ENCODE measurements around the gene DRC3.

The DRC3 gene

DNA sequence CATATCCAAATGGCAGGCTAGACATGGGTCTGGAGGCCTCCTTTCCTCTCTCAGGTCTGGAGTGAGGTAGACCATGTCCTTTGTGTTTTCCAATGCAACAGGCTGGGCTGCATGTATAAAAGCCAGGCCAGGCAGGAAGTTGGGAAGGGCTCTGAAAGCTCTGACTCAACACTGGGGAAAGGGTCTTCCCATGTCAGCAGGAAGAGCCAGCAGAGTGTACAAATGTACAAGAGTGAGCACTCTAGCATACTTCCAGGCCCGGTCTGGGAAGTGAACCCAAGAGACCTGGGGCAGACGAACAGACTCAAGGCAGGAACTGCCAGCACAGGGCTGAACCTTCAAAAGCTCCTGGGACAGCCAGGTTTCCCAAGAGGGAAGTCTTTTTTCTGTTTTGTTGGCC is 59.3 kb downstream of the DRC3 start:
- DNase-seq (ENCODE audit: extremely low read depth, low read depth): no peak
- TF ChIP-seq, protein P1, sequence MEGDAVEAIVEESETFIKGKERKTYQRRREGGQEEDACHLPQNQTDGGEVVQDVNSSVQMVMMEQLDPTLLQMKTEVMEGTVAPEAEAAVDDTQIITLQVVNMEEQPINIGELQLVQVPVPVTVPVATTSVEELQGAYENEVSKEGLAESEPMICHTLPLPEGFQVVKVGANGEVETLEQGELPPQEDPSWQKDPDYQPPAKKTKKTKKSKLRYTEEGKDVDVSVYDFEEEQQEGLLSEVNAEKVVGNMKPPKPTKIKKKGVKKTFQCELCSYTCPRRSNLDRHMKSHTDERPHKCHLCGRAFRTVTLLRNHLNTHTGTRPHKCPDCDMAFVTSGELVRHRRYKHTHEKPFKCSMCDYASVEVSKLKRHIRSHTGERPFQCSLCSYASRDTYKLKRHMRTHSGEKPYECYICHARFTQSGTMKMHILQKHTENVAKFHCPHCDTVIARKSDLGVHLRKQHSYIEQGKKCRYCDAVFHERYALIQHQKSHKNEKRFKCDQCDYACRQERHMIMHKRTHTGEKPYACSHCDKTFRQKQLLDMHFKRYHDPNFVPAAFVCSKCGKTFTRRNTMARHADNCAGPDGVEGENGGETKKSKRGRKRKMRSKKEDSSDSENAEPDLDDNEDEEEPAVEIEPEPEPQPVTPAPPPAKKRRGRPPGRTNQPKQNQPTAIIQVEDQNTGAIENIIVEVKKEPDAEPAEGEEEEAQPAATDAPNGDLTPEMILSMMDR (IDR thresholded peaks at IDR 0.05; ENCODE audit: low read depth, low read length, missing control alignments): no peak
- H3K4me3 ChIP-seq (replicated peaks; ENCODE audit: low read depth, low read length): no peak overlapping the region

DNA sequence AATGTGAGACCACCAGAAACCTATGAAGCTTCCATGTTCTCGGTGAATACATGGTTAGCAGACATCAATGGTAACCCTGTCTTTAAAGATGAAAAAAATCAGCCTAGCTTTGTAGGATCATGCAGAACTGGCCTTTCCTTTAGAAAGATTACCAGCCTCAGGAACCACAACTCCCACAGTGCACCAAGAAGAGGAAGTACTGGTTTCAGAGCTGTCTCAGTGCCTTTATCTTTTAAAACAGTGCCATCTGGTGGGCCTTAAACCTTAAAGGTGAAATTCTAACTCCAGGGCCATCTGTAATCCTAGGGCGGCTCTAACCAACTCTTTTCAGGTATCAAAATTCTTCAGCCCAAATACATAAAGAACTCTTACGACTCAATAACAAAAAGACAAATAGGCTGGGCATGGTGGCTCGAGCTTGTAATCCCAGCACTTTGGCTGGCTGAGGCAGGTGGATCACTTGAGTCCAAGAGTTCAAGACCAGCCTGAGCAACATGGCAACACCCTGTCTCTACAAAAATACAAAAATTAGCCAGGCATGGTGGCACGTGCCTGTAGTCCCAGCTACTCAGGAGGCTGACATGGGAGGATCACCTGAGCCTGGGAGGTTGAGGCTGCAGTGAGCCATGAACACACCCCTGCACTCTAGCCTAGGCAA is 60.9 kb downstream of the DRC3 start:
- H3K4me3 ChIP-seq (replicated peaks; ENCODE audit: low read depth, low read length): no peak overlapping the region

DNA sequence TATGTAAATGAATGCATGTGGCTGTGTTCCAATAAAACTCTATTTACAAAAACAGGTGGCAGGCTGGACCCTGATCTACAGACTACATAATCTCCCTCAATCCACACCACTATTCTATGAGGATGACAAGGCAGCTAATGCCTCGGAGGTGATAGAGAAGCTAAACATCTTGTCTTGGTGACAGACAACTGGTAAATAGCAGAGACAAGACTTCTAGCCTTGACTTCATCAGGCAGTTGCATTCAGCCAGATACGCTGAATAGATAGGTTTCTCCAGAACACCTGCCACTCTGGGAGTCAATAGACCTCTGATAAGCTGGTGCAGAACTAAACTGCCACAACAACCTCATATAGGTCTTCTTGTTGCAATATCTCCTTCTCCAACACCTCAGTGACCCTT is 63.0 kb downstream of the DRC3 start:
- no peak overlapping the region for H3K4me3 ChIP-seq (replicated peaks; ENCODE audit: low read depth, low read length)
- no peak for DNase-seq (ENCODE audit: extremely low read depth, low read depth)
- TF ChIP-seq, protein P1 (IDR thresholded peaks at IDR 0.05; ENCODE audit: low read depth, low read length, missing control alignments): no peak

More for the DNA sequence above, 60.9 kb downstream of the DRC3 start:
- TF ChIP-seq, protein P1 (IDR thresholded peaks at IDR 0.05; ENCODE audit: low read depth, low read length, missing control alignments): peak; percentile 48
- peak; percentile 72 for DNase-seq (ENCODE audit: extremely low read depth, low read depth)

DNA sequence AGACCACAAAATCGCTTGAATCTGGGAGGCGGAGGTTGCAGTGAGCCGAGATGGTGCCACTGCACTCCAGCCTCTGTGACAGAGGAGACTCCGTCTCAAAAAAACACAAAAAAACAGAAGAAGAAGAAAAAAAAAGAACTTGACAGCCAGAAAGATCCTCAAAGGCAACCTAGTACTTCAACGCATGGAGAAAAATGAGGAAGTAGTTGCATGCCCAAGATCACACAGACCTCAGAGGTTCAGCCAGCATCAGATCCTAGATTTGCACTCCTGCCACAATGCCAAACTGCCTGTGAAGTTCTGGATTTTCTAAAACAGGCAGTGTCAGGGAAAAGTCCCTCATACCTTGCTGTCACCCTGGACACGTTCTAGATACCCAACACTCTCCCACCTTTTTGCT is 64.8 kb downstream of the DRC3 start:
- DNase-seq (ENCODE audit: extremely low read depth, low read depth): no peak
- TF ChIP-seq, protein P1 (IDR thresholded peaks at IDR 0.05; ENCODE audit: low read depth, low read length, missing control alignments): no peak
- no peak overlapping the region; the same call in 1 of the 2 replicates for H3K4me3 ChIP-seq (replicated peaks; ENCODE audit: low read depth, low read length)

DNA sequence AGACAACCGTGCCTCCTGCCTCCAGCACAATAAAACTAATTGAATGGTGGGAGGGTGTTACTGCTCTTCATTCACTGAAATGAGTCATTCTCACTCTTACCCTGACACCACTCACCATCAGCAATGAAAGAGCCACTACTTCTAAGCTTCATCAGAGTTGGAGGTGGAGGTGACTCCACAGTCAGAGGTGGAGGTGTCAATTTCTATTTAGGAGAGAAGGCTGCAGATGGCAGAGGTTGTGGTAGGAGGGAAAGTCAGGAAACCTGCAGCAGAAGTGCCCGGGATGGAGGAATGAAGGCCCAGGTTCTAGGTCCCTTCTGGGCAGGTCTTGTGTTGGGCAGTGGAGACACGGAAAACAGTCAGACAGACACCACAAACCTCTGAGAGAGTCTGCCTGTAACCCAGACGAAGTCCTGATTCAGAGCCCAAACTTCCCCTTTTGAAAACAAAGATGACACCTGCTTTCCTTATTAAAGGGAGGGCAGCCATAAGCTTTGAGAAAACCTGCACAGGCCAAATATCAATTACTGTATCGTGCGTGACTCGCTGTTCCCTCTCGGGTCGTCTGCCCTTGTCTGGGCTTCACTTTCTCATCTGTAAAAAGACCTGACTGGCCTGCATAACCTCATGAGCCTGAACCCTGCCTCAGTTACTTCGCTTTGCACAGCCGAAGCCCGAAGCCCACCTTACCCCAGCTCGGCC is 65.6 kb downstream of the DRC3 start:
- TF ChIP-seq, protein P1 (IDR thresholded peaks at IDR 0.05; ENCODE audit: low read depth, low read length, missing control alignments): no peak
- DNase-seq (ENCODE audit: extremely low read depth, low read depth): no peak
- H3K4me3 ChIP-seq (replicated peaks; ENCODE audit: low read depth, low read length): peak overlapping the region; percentile 83

DNA sequence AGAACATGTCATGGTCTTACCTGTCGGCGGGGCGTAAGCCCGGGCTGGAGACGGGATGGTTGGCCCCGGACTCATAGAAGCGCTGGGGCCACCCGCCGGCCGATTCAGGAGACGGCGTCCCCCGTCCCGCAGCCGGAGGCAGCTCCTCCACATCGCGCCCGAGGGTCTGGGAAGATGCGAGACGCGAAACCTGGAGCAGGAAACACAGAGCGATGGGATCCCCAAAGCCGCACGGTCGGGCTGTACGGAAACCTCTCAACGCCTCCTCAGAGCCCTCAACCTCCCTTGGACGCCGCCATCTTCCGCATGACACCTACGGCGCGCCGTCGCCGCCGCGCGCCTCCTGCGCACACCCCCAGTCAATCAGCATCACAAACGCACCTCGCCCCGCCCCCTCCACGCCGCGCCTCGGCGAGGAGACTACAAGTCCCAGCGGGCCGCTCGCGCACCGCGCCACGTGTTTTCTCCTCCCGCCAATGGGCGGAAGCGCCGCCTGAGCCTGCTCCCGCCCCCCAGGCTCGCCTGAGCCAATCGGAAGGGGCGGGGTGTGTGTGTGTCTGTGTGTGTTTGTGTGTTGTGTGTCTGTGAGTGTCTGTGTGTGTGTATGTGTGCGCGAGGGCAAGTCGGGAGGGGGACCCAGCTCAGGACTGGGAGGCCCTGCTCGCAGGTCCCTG is 66.3 kb downstream of the DRC3 start, which contains the start of the genes ATPAF2 and GID4:
Gene ATPAF2, minus strand, starts transcription at position 308 of the 674 bp plus-strand sequence. Its CDS starts 155 bp downstream, at position 153.
Gene GID4, plus strand, starts transcription at position 548 of the 674 bp plus-strand sequence. Its CDS starts 57 bp downstream, at position 605.
- TF ChIP-seq, protein P1 (IDR thresholded peaks at IDR 0.05; ENCODE audit: low read depth, low read length, missing control alignments): no peak
- H3K4me3 ChIP-seq (replicated peaks; ENCODE audit: low read depth, low read length): peak within 1 kb of the TSS; percentile 83
- peak; percentile 91 for DNase-seq (ENCODE audit: extremely low read depth, low read depth)
